Measurements from ENCODE around the gene CELF6. TPM values are rescaled to one million over a fixed set of nuclear protein-coding genes. Genes with fewer than 3 reads are reported as not detected.

CELF6 gene
- total RNA-seq, 1 donor from 2014 or later, result 0.86 TPM

DNA sequence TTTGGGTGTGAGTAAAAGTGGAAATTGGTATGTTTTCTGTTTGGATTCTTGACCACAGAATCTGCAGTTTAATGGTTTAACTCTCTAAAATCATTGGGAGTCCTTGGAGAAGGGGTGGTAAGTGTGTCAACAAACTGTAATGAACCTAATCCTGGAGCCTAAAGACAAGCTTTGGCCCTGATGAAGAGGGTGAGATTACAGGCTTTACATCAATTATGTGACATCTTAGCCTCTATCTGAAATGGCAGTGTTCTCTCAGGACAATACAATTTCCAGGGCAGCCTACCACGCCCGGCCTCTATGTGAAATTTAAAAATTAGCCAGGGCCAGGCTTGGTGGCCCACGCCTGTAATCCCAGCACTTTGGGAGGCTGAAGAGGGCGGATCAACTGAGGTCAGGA lies 84.7 kb downstream of the CELF6 start:
- H3K4me1 Mint-ChIP-seq (ENCODE audit: unreplicated experiment), result peaks cover 39% of the 10 kb centered on the region
- no peak for DNase-seq (ENCODE audit: extremely low spot score, unreplicated experiment)
- no peak overlapping the region for H3K4me3 Mint-ChIP-seq (ENCODE audit: unreplicated experiment)
- no peaks in the 10 kb centered on the region for H3K27me3 Mint-ChIP-seq (ENCODE audit: unreplicated experiment)
- TF ChIP-seq CTCF (IDR thresholded peaks at IDR 0.05), result no peak
- peak overlapping the region; percentile 63 for H3K27ac Mint-ChIP-seq (ENCODE audit: unreplicated experiment)
- H3K9me3 Mint-ChIP-seq (ENCODE audit: unreplicated experiment), result no peaks in the 10 kb centered on the region
- H3K36me3 Mint-ChIP-seq (ENCODE audit: unreplicated experiment), result peaks cover 2% of the 10 kb centered on the region

Other genes with a start within 250 kb of the CELF6 start
- gene MYO9A, start 202.0 kb downstream of the CELF6 start, total RNA-seq, result 39.6 and 46.3 TPM in 2 replicates
- 4.0 and 4.6 TPM in 2 replicates for gene SENP8, start 201.8 kb downstream of the CELF6 start, total RNA-seq
- gene GRAMD2A, start 122.4 kb downstream of the CELF6 start, total RNA-seq, result 0.47 TPM in 1 of 2 replicates, not detected in the other
- 602 and 617 TPM in 2 replicates for gene PKM, start 89.0 kb downstream of the CELF6 start, total RNA-seq
- 93.9 and 97.8 TPM in 2 replicates for gene PARP6, start 47.6 kb downstream of the CELF6 start, total RNA-seq
- 280 TPM in 2 replicates for gene HEXA, start 55.9 kb upstream of the CELF6 start, total RNA-seq
- not detected in 2 replicates for gene TMEM202, start 78.1 kb upstream of the CELF6 start, total RNA-seq
- gene ARIH1, start 154.2 kb upstream of the CELF6 start, total RNA-seq, result 166 and 172 TPM in 2 replicates

Data from osteocyte (in vitro differentiated cells).